Measurements from ENCODE around the gene L2HGDH. TPM values are rescaled to one million over a fixed set of nuclear protein-coding genes. Genes with fewer than 3 reads are reported as not detected.

L2HGDH gene
- total RNA-seq, 1 donor from 2014 or later = 11.0 TPM

GRCh38 chr14:50333014-50333509 is 21.0 kb upstream of the L2HGDH start:
- no peak for DNase-seq (ENCODE audit: low spot score in 2 of 2, unreplicated experiment in 2 of 2)
- H3K4me3 Mint-ChIP-seq = no peak overlapping the region
- no peak overlapping the region for H3K27ac Mint-ChIP-seq
- H3K9me3 Mint-ChIP-seq = no peaks in the 10 kb centered on the region
- peaks cover 17% of the 10 kb centered on the region for H3K4me1 Mint-ChIP-seq
- H3K27me3 Mint-ChIP-seq (ENCODE audit: low read depth) = no peaks in the 10 kb centered on the region
- TF ChIP-seq CTCF (IDR thresholded peaks at IDR 0.05; ENCODE audit: unreplicated experiment) = no peak
- peaks cover 1% of the 10 kb centered on the region for H3K36me3 Mint-ChIP-seq

GRCh38 chr14:50331596-50331995 is 19.6 kb upstream of the L2HGDH start:
- H3K27me3 Mint-ChIP-seq (ENCODE audit: low read depth) = no peaks in the 10 kb centered on the region
- peaks cover 1% of the 10 kb centered on the region for H3K36me3 Mint-ChIP-seq
- no peak for DNase-seq (ENCODE audit: low spot score in 2 of 2, unreplicated experiment in 2 of 2)
- no peaks in the 10 kb centered on the region for H3K9me3 Mint-ChIP-seq
- no peak overlapping the region for H3K4me3 Mint-ChIP-seq
- peaks cover 17% of the 10 kb centered on the region for H3K4me1 Mint-ChIP-seq
- H3K27ac Mint-ChIP-seq = no peak overlapping the region
- no peak for TF ChIP-seq CTCF (IDR thresholded peaks at IDR 0.05; ENCODE audit: unreplicated experiment)

GRCh38 chr14:50321009-50321660 is 9.1 kb upstream of the L2HGDH start:
- Mint-ChIP-seq H3K36me3 (peaks cover 20% of the 10 kb centered on the region), H3K27me3 (ENCODE audit: low read depth) (no peaks in the 10 kb centered on the region), H3K27ac (no peak overlapping the region), H3K9me3 (peaks cover 8% of the 10 kb centered on the region), H3K4me3 (no peak overlapping the region), H3K4me1 (no peaks in the 10 kb centered on the region)
- peak; percentile 62 for TF ChIP-seq CTCF (IDR thresholded peaks at IDR 0.05; ENCODE audit: unreplicated experiment)
- DNase-seq (ENCODE audit: low spot score in 2 of 2, unreplicated experiment in 2 of 2) = peak in 1 of 2 experiments; percentile 51

- TF ChIP-seq CTCF (IDR thresholded peaks at IDR 0.05; ENCODE audit: unreplicated experiment) = no peak
- Mint-ChIP-seq H3K36me3 (peaks cover 23% of the 10 kb centered on the region), H3K27ac (no peak overlapping the region), H3K9me3 (peaks cover 13% of the 10 kb centered on the region), H3K4me3 (no peak overlapping the region), H3K4me1 (no peaks in the 10 kb centered on the region), H3K27me3 (ENCODE audit: low read depth) (no peaks in the 10 kb centered on the region)
- no peak for DNase-seq (ENCODE audit: low spot score in 2 of 2, unreplicated experiment in 2 of 2)
Observed at GRCh38 chr14:50320283-50320682, 8.3 kb upstream of the L2HGDH start.

- no peaks in the 10 kb centered on the region for H3K4me1 Mint-ChIP-seq
- DNase-seq (ENCODE audit: low spot score in 2 of 2, unreplicated experiment in 2 of 2) = no peak
- no peaks in the 10 kb centered on the region for H3K27me3 Mint-ChIP-seq (ENCODE audit: low read depth)
- no peak overlapping the region for H3K27ac Mint-ChIP-seq
- H3K9me3 Mint-ChIP-seq = peaks cover 13% of the 10 kb centered on the region
- peaks cover 21% of the 10 kb centered on the region for H3K36me3 Mint-ChIP-seq
- TF ChIP-seq CTCF (IDR thresholded peaks at IDR 0.05; ENCODE audit: unreplicated experiment) = no peak
- H3K4me3 Mint-ChIP-seq = no peak overlapping the region
Observed at GRCh38 chr14:50319721-50320120, 7.7 kb upstream of the L2HGDH start.

All from mesothelial cell of epicardium (in vitro differentiated cells).